Hematopoietic multipotent progenitor cell treated with erythropoietin and hydrocortisone succinate and interleukin-3 and kit ligand, for 17 days (in vitro differentiated cells): Measurements from ENCODE around the gene CAMTA1.

Experiments
- DNase-seq: peaks from one replicate; pipeline ENCODE4 v3.0.0-alpha.2; 2015; ENCODE audit warnings: low spot score

The CAMTA1 gene

GRCh38 chr1:7229696-7230631 lies 444.7 kb downstream of the CAMTA1 start:
- no peak for DNase-seq

GRCh38 chr1:7232441-7233236 lies 447.4 kb downstream of the CAMTA1 start:
- no peak for DNase-seq

GRCh38 chr1:7233237-7233540 lies 447.9 kb downstream of the CAMTA1 start:
- DNase-seq: no peak

GRCh38 chr1:7233646-7234470 lies 448.6 kb downstream of the CAMTA1 start:
- DNase-seq: no peak

- DNase-seq: no peak
Observed at GRCh38 chr1:7234471-7234755, 449.2 kb downstream of the CAMTA1 start.

GRCh38 chr1:7235871-7236517 lies 450.7 kb downstream of the CAMTA1 start:
- no peak for DNase-seq

- DNase-seq: no peak
Observed at GRCh38 chr1:7236844-7237515, 451.7 kb downstream of the CAMTA1 start.

GRCh38 chr1:7247158-7247557 lies 461.9 kb downstream of the CAMTA1 start:
- DNase-seq: no peak

GRCh38 chr1:7247791-7248548 lies 462.7 kb downstream of the CAMTA1 start:
- no peak for DNase-seq

- no peak for DNase-seq
Observed at GRCh38 chr1:7248549-7249199, 463.4 kb downstream of the CAMTA1 start.

GRCh38 chr1:7249516-7249915 lies 464.3 kb downstream of the CAMTA1 start:
- no peak for DNase-seq

GRCh38 chr1:7250176-7250575 lies 464.9 kb downstream of the CAMTA1 start:
- no peak for DNase-seq

GRCh38 chr1:7250597-7251453 lies 465.6 kb downstream of the CAMTA1 start:
- no peak for DNase-seq

GRCh38 chr1:7251454-7251800 lies 466.2 kb downstream of the CAMTA1 start:
- no peak for DNase-seq

- DNase-seq: no peak
Observed at GRCh38 chr1:7252411-7253117, 467.3 kb downstream of the CAMTA1 start.

GRCh38 chr1:7253118-7253480 lies 467.8 kb downstream of the CAMTA1 start:
- no peak for DNase-seq

- DNase-seq: no peak
Observed at GRCh38 chr1:7253988-7254587, 468.8 kb downstream of the CAMTA1 start.

GRCh38 chr1:7255303-7256058 lies 470.2 kb downstream of the CAMTA1 start:
- no peak for DNase-seq
